PC-9 (cell line): ENCODE data around the gene E2F1. TPM values are rescaled to one million over a fixed set of nuclear protein-coding genes. Genes with fewer than 3 reads are reported as not detected.

Source experiments
- BruUV-seq: library from RNA; stranded (reverse); fragments of 400-500 nt; replicated peaks from 2 replicates; lab custom pipeline; 2021; lab: Mats Ljungman, UMichigan
- CTCF ChIA-PET: fragments of 300-600 bp; sonication (Branson Sonifier 250); formaldehyde crosslinking; loops from one replicate; lab custom pipeline; 2022; ENCODE audit warnings: antibody characterized with exemption; lab: Charles Lee
- POLR2A ChIA-PET: fragments of 300-600 bp; sonication (Branson Sonifier 250); formaldehyde crosslinking; loops from one replicate; lab custom pipeline; 2022; ENCODE audit warnings: antibody characterized with exemption; ENCODE audit not compliant: unreplicated experiment; lab: Charles Lee
- DNase-seq, 2 experiments: peaks; one replicate each; pipeline versions ENCODE4 v3.0.0 to v3.0.0-alpha.2; 2015 to 2022; ENCODE audit warnings: mixed read lengths in 1 of 2
- H2AFZ ChIP-seq: fragments of 200-600 bp; sonication (generic); 2 replicates; pipeline ENCODE4 v1.8.1; 2017; ENCODE audit warnings: antibody characterized with exemption
- H3F3A ChIP-seq: fragments of 200-600 bp; sonication (generic); 2 replicates; pipeline ENCODE4 v1.8.1; 2017; ENCODE audit warnings: antibody characterized with exemption, mild to moderate bottlenecking, low read depth; ENCODE audit not compliant: insufficient read depth
- H3K27ac ChIP-seq: fragments of 200-600 bp; sonication (generic); 2 replicates; pipeline ENCODE4 v1.6.1; 2016; ENCODE audit warnings: mixed run types
- H3K27me3 ChIP-seq: fragments of 200-600 bp; sonication (generic); 2 replicates; pipeline ENCODE4 v1.6.1; 2016; ENCODE audit warnings: low read depth, mixed run types; ENCODE audit not compliant: insufficient read depth
- H3K36me3 ChIP-seq: fragments of 200-600 bp; sonication (generic); 2 replicates; pipeline ENCODE4 v1.6.1; 2016; ENCODE audit warnings: low read depth, mixed run types
- H3K4me1 ChIP-seq: fragments of 200-600 bp; sonication (generic); replicated peaks from 2 replicates; pipeline ENCODE4 v1.6.1; 2016; ENCODE audit warnings: mixed run types; ENCODE audit not compliant: insufficient read depth
- H3K4me2 ChIP-seq: fragments of 200-600 bp; sonication (generic); 2 replicates; pipeline ENCODE4 v1.6.1; 2017; ENCODE audit warnings: mixed run types
- H3K4me3 ChIP-seq: fragments of 200-600 bp; sonication (generic); 2 replicates; pipeline ENCODE4 v1.6.1; 2016; ENCODE audit warnings: mixed run types
- H3K79me2 ChIP-seq: fragments of 200-600 bp; sonication (generic); 2 replicates; pipeline ENCODE4 v1.6.1; 2017; ENCODE audit warnings: low read depth, mixed run types
- H3K9me2 ChIP-seq: fragments of 200-600 bp; sonication (generic); 2 replicates; pipeline ENCODE4 v1.8.1; 2017; ENCODE audit warnings: mild to moderate bottlenecking; ENCODE audit not compliant: insufficient read depth
- H3K9me3 ChIP-seq: fragments of 200-600 bp; sonication (generic); 2 replicates; pipeline ENCODE4 v1.8.1; 2016; ENCODE audit warnings: low read depth; ENCODE audit not compliant: insufficient read depth
- H4K20me1 ChIP-seq: fragments of 200-600 bp; sonication (generic); 2 replicates; pipeline ENCODE4 v1.8.1; 2017; ENCODE audit not compliant: insufficient read depth
- CTCF ChIP-seq: fragments of 200-600 bp; sonication (generic); conservative IDR thresholded peaks from 2 replicates; pipeline ENCODE4 v1.6.1; 2017; ENCODE audit warnings: mixed run types, antibody characterized with exemption, mild to moderate bottlenecking, moderate library complexity
- EZH2 ChIP-seq: fragments of 200-600 bp; sonication (generic); IDR thresholded peaks from 2 replicates; pipeline ENCODE4 v1.8.0; 2017; ENCODE audit warnings: antibody characterized with exemption, low read depth
- intact Hi-C: fragments of 100-400 bp; cut with micrococcal nuclease; formaldehyde crosslinking; loops from one replicate; pipeline ENCODE4 v1.10.0; 2022; ENCODE audit not compliant: unreplicated experiment
- total RNA-seq: library from RNA; stranded (reverse); gene quantifications from 2 replicates; pipeline ENCODE4 v1.2.3, GENCODE V29; 2021

Gene E2F1
- total RNA-seq, 1 experiment from 2014 or later = 31.5 TPM

- Histone ChIP-seq H3K4me2 (no peak overlapping the region), H3K79me2 (no peaks in the 10 kb centered on the region), H3F3A (no peaks in the 10 kb centered on the region), H2AFZ (no peak overlapping the region), H3K36me3 (no peaks in the 10 kb centered on the region), H3K27me3 (no peaks in the 10 kb centered on the region), H3K9me3 (no peaks in the 10 kb centered on the region), H4K20me1 (no peaks in the 10 kb centered on the region), H3K4me1 (peaks cover 9% of the 10 kb centered on the region), H3K9me2 (no peaks in the 10 kb centered on the region), H3K4me3 (no peak overlapping the region), H3K27ac (no peak overlapping the region)
- peak in 1 of 2 experiments; percentile 34 for DNase-seq
- ChIA-PET CTCF (no interaction called here), POLR2A (no interaction called here)
- no peak for TF ChIP-seq EZH2
- no peak for TF ChIP-seq CTCF
- no TSS peak for BruUV-seq
- intact Hi-C loops = no loop called here
Measured at GRCh38 chr20:33693741-33694638, 7.8 kb upstream of the E2F1 start.

GRCh38 chr20:33693289-33693688, 7.1 kb upstream of the E2F1 start:
- CTCF ChIA-PET = no interaction called here
- intact Hi-C loops = no loop called here

GRCh38 chr20:33689973-33690372, 3.8 kb upstream of the E2F1 start:
- ChIA-PET POLR2A (interaction anchor here (0.6 to 0.7 kb wide), 2 partner anchors 229 to 496 kb away, joined by 5 to 14 read pairs; no protein-coding TSS in a partner anchor), CTCF (interaction anchor here (0.6 kb wide), 1 partner anchor 36 kb away, joined by 3 read pairs; no protein-coding TSS in a partner anchor)
- no peaks in the 10 kb centered on the region for H3K9me3 ChIP-seq
- BruUV-seq = no TSS peak
- H3K9me2 ChIP-seq = no peaks in the 10 kb centered on the region
- DNase-seq = peak in 1 of 2 experiments; percentile 39
- no peak overlapping the region for H2AFZ ChIP-seq
- intact Hi-C loops = no loop called here
- peaks cover 6% of the 10 kb centered on the region for H3K79me2 ChIP-seq
- no peaks in the 10 kb centered on the region for H3K27me3 ChIP-seq
- H4K20me1 ChIP-seq = no peaks in the 10 kb centered on the region
- TF ChIP-seq EZH2 (no peak), CTCF (no peak)
- H3K4me1 ChIP-seq = peaks cover 20% of the 10 kb centered on the region
- H3F3A ChIP-seq = peaks cover 14% of the 10 kb centered on the region; the same call in 1 of the 2 replicates
- H3K27ac ChIP-seq = no peak overlapping the region
- peak overlapping the region; percentile 48 for H3K4me2 ChIP-seq
- no peak overlapping the region for H3K4me3 ChIP-seq
- H3K36me3 ChIP-seq = no peaks in the 10 kb centered on the region

More at GRCh38 chr20:33693289-33693688, 7.1 kb upstream of the E2F1 start:
- no peaks in the 10 kb centered on the region for H4K20me1 ChIP-seq
- no peak overlapping the region for H3K4me3 ChIP-seq
- H3K9me3 ChIP-seq = no peaks in the 10 kb centered on the region
- POLR2A ChIA-PET = no interaction called here
- TF ChIP-seq EZH2 (no peak), CTCF (no peak)
- no peak for DNase-seq
- no peaks in the 10 kb centered on the region for H3K79me2 ChIP-seq
- H3K4me1 ChIP-seq = peaks cover 9% of the 10 kb centered on the region
- no peaks in the 10 kb centered on the region for H3K9me2 ChIP-seq
- no peak overlapping the region for H2AFZ ChIP-seq
- no TSS peak for BruUV-seq
- H3K27me3 ChIP-seq = no peaks in the 10 kb centered on the region
- H3K27ac ChIP-seq = no peak overlapping the region
- no peaks in the 10 kb centered on the region for H3K36me3 ChIP-seq
- no peaks in the 10 kb centered on the region for H3F3A ChIP-seq
- no peak overlapping the region for H3K4me2 ChIP-seq
